GM23338 (cell line): ENCODE results near the gene GTF2H1. TPM values are rescaled to one million over a fixed set of nuclear protein-coding genes. Genes with fewer than 3 reads are reported as not detected.

Experiments used
- ATAC-seq: fragments of 200-7000 bp; cut with Tn5 transposase; 3 replicates; pipeline ENCODE4 v1.9.1; 2020
- DNase-seq: peaks from one replicate; pipeline ENCODE4 v3.0.0-alpha.2; 2015; ENCODE audit warnings: low spot score
- H2AFZ ChIP-seq: fragments of 200-600 bp; sonication (generic); 2 replicates; pipeline ENCODE4 v1.8.0; 2016; ENCODE audit warnings: antibody characterized with exemption, mild to moderate bottlenecking, moderate library complexity
- H3F3A ChIP-seq: fragments of 200-600 bp; sonication (generic); replicated peaks from 2 replicates; pipeline ENCODE4 v1.8.0; 2017; ENCODE audit warnings: antibody characterized with exemption, mixed run types, low read depth
- H3K27ac ChIP-seq: fragments of 200-600 bp; sonication (generic); 2 replicates; pipeline ENCODE4 v1.6.1; 2016; ENCODE audit warnings: low read depth
- H3K27me3 ChIP-seq: fragments of 200-600 bp; sonication (generic); 2 replicates; pipeline ENCODE4 v1.8.0; 2016; ENCODE audit warnings: mild to moderate bottlenecking, mixed run types, moderate library complexity; ENCODE audit not compliant: insufficient read depth
- H3K36me3 ChIP-seq: fragments of 200-600 bp; sonication (generic); 2 replicates; pipeline ENCODE4 v1.8.0; 2016; ENCODE audit warnings: mild to moderate bottlenecking; ENCODE audit not compliant: insufficient read depth
- H3K4me1 ChIP-seq: fragments of 200-600 bp; sonication (generic); 2 replicates; pipeline ENCODE4 v1.8.0; 2016; ENCODE audit warnings: mild to moderate bottlenecking, moderate library complexity; ENCODE audit not compliant: insufficient read depth
- H3K4me2 ChIP-seq: fragments of 200-600 bp; sonication (generic); 2 replicates; pipeline ENCODE4 v1.7.1; 2017; ENCODE audit warnings: mixed run types
- H3K4me3 ChIP-seq: fragments of 200-600 bp; sonication (generic); 2 replicates; pipeline ENCODE4 v1.6.1; 2016; ENCODE audit warnings: mixed run types
- H3K79me2 ChIP-seq: fragments of 200-600 bp; sonication (generic); replicated peaks from 2 replicates; pipeline ENCODE4 v1.8.0; 2017; ENCODE audit warnings: mild to moderate bottlenecking; ENCODE audit not compliant: insufficient read depth
- H3K9me2 ChIP-seq: fragments of 200-600 bp; sonication (generic); 2 replicates; pipeline ENCODE4 v1.8.0; 2017; ENCODE audit not compliant: insufficient read depth
- H4K20me1 ChIP-seq: fragments of 200-600 bp; sonication (generic); replicated peaks from 2 replicates; pipeline ENCODE4 v1.8.0; 2017; ENCODE audit warnings: mild to moderate bottlenecking; ENCODE audit not compliant: insufficient read depth
- H3K27ac Mint-ChIP-seq: 2 replicates; pipeline ENCODE4 v1.8.0; 2020; ENCODE audit warnings: inconsistent platforms, mild to moderate bottlenecking, moderate library complexity, mixed read lengths
- H3K27me3 Mint-ChIP-seq: 3 replicates; pipeline ENCODE4 v1.8.0; 2022; ENCODE audit warnings: low read depth, mild to moderate bottlenecking, moderate library complexity, mixed read lengths, inconsistent platforms; ENCODE audit not compliant: insufficient read depth, poor library complexity
- H3K36me3 Mint-ChIP-seq: 3 replicates; pipeline ENCODE4 v1.8.0; 2021; ENCODE audit warnings: low read depth, mild to moderate bottlenecking, inconsistent platforms, moderate library complexity, mixed read lengths
- H3K4me1 Mint-ChIP-seq: 3 replicates; pipeline ENCODE4 v1.8.0; 2020; ENCODE audit warnings: mild to moderate bottlenecking, inconsistent platforms, mixed read lengths
- H3K4me3 Mint-ChIP-seq: 3 replicates; pipeline ENCODE4 v1.8.0; 2021; ENCODE audit warnings: moderate library complexity, mild to moderate bottlenecking, inconsistent platforms, mixed read lengths
- H3K9me3 Mint-ChIP-seq: 3 replicates; pipeline ENCODE4 v1.8.0; 2020; ENCODE audit warnings: moderate library complexity, mild to moderate bottlenecking, inconsistent platforms, mixed read lengths
- CREB1 ChIP-seq: fragments of 250-450 bp; sonication (Bioruptor Pico); IDR thresholded peaks from 2 replicates; pipeline ENCODE4 v1.5.0; 2020; ENCODE audit warnings: low read depth, mild to moderate bottlenecking, moderate library complexity
- CTCF ChIP-seq, 2 experiments: fragments of 200-600 bp in 1 of 2; sonication (generic) in 1 of 2; conservative IDR thresholded peaks; 2 replicates each; pipeline versions ENCODE4 v1.5.1 to v1.6.1; 2016 to 2017; ENCODE audit warnings: antibody characterized with exemption in 2 of 2, low read depth in 2 of 2, mild to moderate bottlenecking in 2 of 2, moderate library complexity in 1 of 2
- EZH2 ChIP-seq: fragments of 200-600 bp; sonication (generic); IDR thresholded peaks from one replicate; pipeline ENCODE4 v1.8.0; 2017; ENCODE audit warnings: antibody characterized with exemption, mild to moderate bottlenecking, low read depth; ENCODE audit not compliant: unreplicated experiment
- EZH2phosphoT487 ChIP-seq: fragments of 200-600 bp; sonication (generic); IDR thresholded peaks from one replicate; pipeline ENCODE4 v1.8.1; 2018; ENCODE audit warnings: antibody characterized with exemption; ENCODE audit not compliant: unreplicated experiment
- JUNB ChIP-seq: IDR thresholded peaks from one replicate; pipeline ENCODE4 v1.6.1; 2016; ENCODE audit warnings: antibody characterized with exemption; ENCODE audit not compliant: unreplicated experiment
- NANOG ChIP-seq: IDR thresholded peaks from 2 replicates; pipeline ENCODE4 v1.6.1; 2016; ENCODE audit warnings: antibody characterized with exemption, borderline replicate concordance
- POLR2AphosphoS5 ChIP-seq: IDR thresholded peaks from 2 replicates; pipeline ENCODE4 v1.6.1; 2016; ENCODE audit warnings: antibody characterized with exemption, low read depth
- REST ChIP-seq: IDR thresholded peaks from one replicate; pipeline ENCODE4 v1.6.1; 2018; ENCODE audit warnings: antibody characterized with exemption; ENCODE audit not compliant: unreplicated experiment
- STAT1 ChIP-seq: IDR thresholded peaks from one replicate; pipeline ENCODE4 v1.6.1; 2016; ENCODE audit warnings: antibody characterized with exemption; ENCODE audit not compliant: unreplicated experiment
- ZNF114 ChIP-seq: fragments of 250-450 bp; sonication (Bioruptor Pico); IDR thresholded peaks from 2 replicates; pipeline ENCODE4 v1.5.0; 2020; ENCODE audit warnings: mild to moderate bottlenecking, moderate library complexity
- ZNF331 ChIP-seq: fragments of 250-450 bp; sonication (Bioruptor Pico); IDR thresholded peaks from 2 replicates; pipeline ENCODE4 v1.5.0; 2020; ENCODE audit warnings: low read depth, mild to moderate bottlenecking, moderate library complexity
- polyA plus RNA-seq: library from polyadenylated mRNA; unstranded; fragments of >200 nt; fragmentation: Nextera tagmentation; extraction: Ambion mirVana; gene quantifications from 2 replicates; pipeline ENCODE4 v1.2.1, GENCODE V29; 2016
- total RNA-seq: library from RNA; depleted of rRNA; stranded (reverse); fragments of >200 nt; shearing (Covaris generic); gene quantifications from 2 replicates; pipeline ENCODE4 v1.2.3, GENCODE V29; 2014
- TF ChIP-seq, protein P1 (sequence below): IDR thresholded peaks from 2 replicates; pipeline ENCODE4 v1.6.1; 2016; ENCODE audit warnings: antibody characterized with exemption

GTF2H1 gene
- total and polyA plus RNA-seq, 2 experiments from 2014 or later, result 16.5 to 43.6 TPM

DNA sequence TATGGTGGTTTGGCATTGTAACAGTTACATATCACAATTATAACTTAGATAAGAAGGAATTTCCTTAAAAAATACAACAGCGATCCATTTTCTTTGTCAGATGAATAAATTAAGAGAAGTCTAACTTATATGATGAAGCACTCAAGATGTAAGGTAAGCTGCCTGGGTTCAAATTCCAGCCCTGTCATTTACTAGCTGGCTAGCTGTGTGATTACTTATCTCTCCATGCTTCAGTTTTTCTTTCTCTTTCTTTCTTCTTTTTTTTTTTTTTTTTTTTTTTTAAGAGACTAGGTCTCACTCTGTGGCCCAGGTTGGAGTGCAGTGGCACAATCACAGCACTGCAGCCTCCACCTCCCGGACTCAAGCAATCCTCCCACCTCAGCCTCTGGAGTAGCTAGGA lies 49.8 kb downstream of the GTF2H1 start:
- no peaks in the 10 kb centered on the region for H3F3A ChIP-seq
- H3K4me3 ChIP-seq, result no peak overlapping the region
- Mint-ChIP-seq H3K36me3 (peaks cover 2% of the 10 kb centered on the region; the same call in 2 of the 3 replicates), H3K9me3 (no peaks in the 10 kb centered on the region), H3K27ac (no peak overlapping the region), H3K4me1 (no peaks in the 10 kb centered on the region), H3K27me3 (peaks cover 2% of the 10 kb centered on the region), H3K4me3 (no peak overlapping the region)
- no peak overlapping the region for H2AFZ ChIP-seq
- ATAC-seq (no peak), DNase-seq (no peak)
- no peaks in the 10 kb centered on the region for H3K4me1 ChIP-seq
- H3K27ac ChIP-seq, result no peak overlapping the region
- no peaks in the 10 kb centered on the region for H3K27me3 ChIP-seq
- no peaks in the 10 kb centered on the region; the same call in 1 of the 2 replicates for H4K20me1 ChIP-seq
- no peaks in the 10 kb centered on the region for H3K9me2 ChIP-seq
- no peak overlapping the region for H3K4me2 ChIP-seq
- no peaks in the 10 kb centered on the region for H3K36me3 ChIP-seq
- no peak for TF ChIP-seq JUNB
- no peak for TF ChIP-seq ZNF331 (CRISPR knock-in tag)
- no peak for TF ChIP-seq EZH2phosphoT487
- TF ChIP-seq CTCF (conservative IDR thresholded peaks at IDR 0.05; ENCODE audit: low read depth in 2 of 2), result no peak
- TF ChIP-seq ZNF114 (CRISPR knock-in tag), result no peak
- no peak for TF ChIP-seq CREB1 (CRISPR knock-in tag)
- TF ChIP-seq, protein P1, sequence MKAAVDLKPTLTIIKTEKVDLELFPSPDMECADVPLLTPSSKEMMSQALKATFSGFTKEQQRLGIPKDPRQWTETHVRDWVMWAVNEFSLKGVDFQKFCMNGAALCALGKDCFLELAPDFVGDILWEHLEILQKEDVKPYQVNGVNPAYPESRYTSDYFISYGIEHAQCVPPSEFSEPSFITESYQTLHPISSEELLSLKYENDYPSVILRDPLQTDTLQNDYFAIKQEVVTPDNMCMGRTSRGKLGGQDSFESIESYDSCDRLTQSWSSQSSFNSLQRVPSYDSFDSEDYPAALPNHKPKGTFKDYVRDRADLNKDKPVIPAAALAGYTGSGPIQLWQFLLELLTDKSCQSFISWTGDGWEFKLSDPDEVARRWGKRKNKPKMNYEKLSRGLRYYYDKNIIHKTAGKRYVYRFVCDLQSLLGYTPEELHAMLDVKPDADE, result no peak
- no peak for TF ChIP-seq EZH2
- no peak for TF ChIP-seq REST
- H3K79me2 ChIP-seq, result no peaks in the 10 kb centered on the region

DNA sequence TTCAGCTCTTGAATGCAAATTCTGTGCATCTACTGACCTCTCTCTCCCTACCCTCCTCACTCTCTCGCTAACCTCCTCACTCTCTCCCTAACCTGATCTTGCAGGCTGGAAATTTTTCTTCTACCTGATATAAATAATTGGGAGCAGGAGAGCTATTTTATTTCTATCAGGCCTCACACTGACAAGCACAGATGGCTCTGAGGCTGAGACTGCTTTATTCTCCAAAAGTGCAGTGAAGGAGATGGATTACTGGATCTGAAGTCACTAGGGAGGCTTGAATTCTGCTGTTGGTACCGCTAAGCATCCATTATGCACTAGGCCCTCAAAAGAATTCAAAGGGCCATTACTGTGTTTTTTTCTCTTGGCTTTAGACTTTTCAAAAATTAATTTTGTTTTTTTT lies 52.6 kb downstream of the GTF2H1 start:
- no peak overlapping the region for H3K4me2 ChIP-seq
- Mint-ChIP-seq H3K9me3 (no peaks in the 10 kb centered on the region), H3K27me3 (peaks cover 2% of the 10 kb centered on the region), H3K4me3 (no peak overlapping the region), H3K27ac (no peak overlapping the region), H3K4me1 (no peaks in the 10 kb centered on the region), H3K36me3 (no peaks in the 10 kb centered on the region)
- no peak overlapping the region for H3K27ac ChIP-seq
- H4K20me1 ChIP-seq, result no peaks in the 10 kb centered on the region
- H3F3A ChIP-seq, result no peaks in the 10 kb centered on the region
- no peaks in the 10 kb centered on the region for H3K36me3 ChIP-seq
- ATAC-seq (no peak), DNase-seq (no peak)
- no peaks in the 10 kb centered on the region for H3K27me3 ChIP-seq
- H3K4me3 ChIP-seq, result no peak overlapping the region
- no peaks in the 10 kb centered on the region for H3K4me1 ChIP-seq
- H3K9me2 ChIP-seq, result no peaks in the 10 kb centered on the region
- H2AFZ ChIP-seq, result no peak overlapping the region
- H3K79me2 ChIP-seq, result no peaks in the 10 kb centered on the region
- TF ChIP-seq JUNB (no peak), CTCF (conservative IDR thresholded peaks at IDR 0.05; ENCODE audit: low read depth in 2 of 2) (no peak), STAT1 (no peak), NANOG (no peak), CREB1 (CRISPR knock-in tag) (no peak), POLR2AphosphoS5 (no peak)
- TF ChIP-seq, protein P1, result no peak
